Glutamatergic neuron (in vitro differentiated cells): Measurements from ENCODE around the gene RBM23. TPM values are rescaled to one million over a fixed set of nuclear protein-coding genes. Genes with fewer than 3 reads are reported as not detected.
A peak's percentile ranks its signal among the peaks of the same experiment; 100 is the strongest.

ENCODE experiments used
- DNase-seq: peaks from one replicate; pipeline ENCODE4 v3.0.0; 2022
- H3K27ac Mint-ChIP-seq: one replicate; pipeline ENCODE4 v1.8.0; 2020; ENCODE audit warnings: mild to moderate bottlenecking, mixed read lengths, inconsistent platforms; ENCODE audit not compliant: unreplicated experiment
- H3K27me3 Mint-ChIP-seq: one replicate; pipeline ENCODE4 v1.8.0; 2020; ENCODE audit warnings: mild to moderate bottlenecking, moderate library complexity, mixed read lengths, inconsistent platforms; ENCODE audit not compliant: unreplicated experiment
- H3K36me3 Mint-ChIP-seq: one replicate; pipeline ENCODE4 v1.8.0; 2020; ENCODE audit warnings: mild to moderate bottlenecking, mixed read lengths, inconsistent platforms; ENCODE audit not compliant: unreplicated experiment
- H3K4me1 Mint-ChIP-seq: one replicate; pipeline ENCODE4 v1.8.0; 2020; ENCODE audit warnings: mild to moderate bottlenecking, low read depth, mixed read lengths, inconsistent platforms; ENCODE audit not compliant: unreplicated experiment
- H3K4me3 Mint-ChIP-seq: one replicate; pipeline ENCODE4 v1.8.0; 2020; ENCODE audit warnings: mild to moderate bottlenecking, mixed read lengths, inconsistent platforms; ENCODE audit not compliant: unreplicated experiment
- H3K9me3 Mint-ChIP-seq: one replicate; pipeline ENCODE4 v1.8.0; 2020; ENCODE audit warnings: mild to moderate bottlenecking, moderate library complexity, mixed read lengths, inconsistent platforms; ENCODE audit not compliant: unreplicated experiment
- total RNA-seq: library from RNA; stranded (reverse); fragmentation: NEBNext Ultra II Directional; extraction: Animal tissue kit (Norgen Biotek cat#: 25700); gene quantifications from one replicate; pipeline ENCODE4 v1.2.1, GENCODE V29; 2021; ENCODE audit not compliant: unreplicated experiment
- TF ChIP-seq, protein P1 (sequence below): fragments of 200-600 bp; sonication (generic); IDR thresholded peaks from one replicate; pipeline ENCODE4 v1.5.0; 2021; ENCODE audit not compliant: partially characterized antibody, unreplicated experiment

Gene RBM23
- total RNA-seq, 1 donor from 2014 or later, result 70.9 TPM

DNA sequence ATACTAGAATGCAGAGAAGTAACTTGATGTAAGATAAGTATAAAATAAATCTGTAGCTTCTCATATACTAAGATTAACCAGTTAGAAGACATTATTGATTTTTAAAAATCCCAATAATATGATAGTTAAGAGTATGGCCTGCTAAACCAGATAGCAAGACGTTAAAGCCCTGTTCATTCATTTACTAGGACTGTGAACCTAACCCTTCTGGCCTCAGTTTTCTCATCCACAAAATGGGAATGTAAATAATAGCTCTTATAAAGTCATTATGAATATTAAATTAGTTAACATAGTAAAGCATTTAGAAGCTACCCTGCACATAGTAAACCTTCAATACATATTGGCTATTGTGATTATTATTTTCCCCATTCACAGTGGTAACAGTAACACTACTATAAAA, 16.2 kb upstream of the RBM23 start:
- Mint-ChIP-seq H3K9me3 (no peaks in the 10 kb centered on the region), H3K4me1 (no peaks in the 10 kb centered on the region), H3K4me3 (no peak overlapping the region), H3K36me3 (no peaks in the 10 kb centered on the region), H3K27ac (no peak overlapping the region), H3K27me3 (peaks cover 3% of the 10 kb centered on the region)
- TF ChIP-seq, protein P1, sequence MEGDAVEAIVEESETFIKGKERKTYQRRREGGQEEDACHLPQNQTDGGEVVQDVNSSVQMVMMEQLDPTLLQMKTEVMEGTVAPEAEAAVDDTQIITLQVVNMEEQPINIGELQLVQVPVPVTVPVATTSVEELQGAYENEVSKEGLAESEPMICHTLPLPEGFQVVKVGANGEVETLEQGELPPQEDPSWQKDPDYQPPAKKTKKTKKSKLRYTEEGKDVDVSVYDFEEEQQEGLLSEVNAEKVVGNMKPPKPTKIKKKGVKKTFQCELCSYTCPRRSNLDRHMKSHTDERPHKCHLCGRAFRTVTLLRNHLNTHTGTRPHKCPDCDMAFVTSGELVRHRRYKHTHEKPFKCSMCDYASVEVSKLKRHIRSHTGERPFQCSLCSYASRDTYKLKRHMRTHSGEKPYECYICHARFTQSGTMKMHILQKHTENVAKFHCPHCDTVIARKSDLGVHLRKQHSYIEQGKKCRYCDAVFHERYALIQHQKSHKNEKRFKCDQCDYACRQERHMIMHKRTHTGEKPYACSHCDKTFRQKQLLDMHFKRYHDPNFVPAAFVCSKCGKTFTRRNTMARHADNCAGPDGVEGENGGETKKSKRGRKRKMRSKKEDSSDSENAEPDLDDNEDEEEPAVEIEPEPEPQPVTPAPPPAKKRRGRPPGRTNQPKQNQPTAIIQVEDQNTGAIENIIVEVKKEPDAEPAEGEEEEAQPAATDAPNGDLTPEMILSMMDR, result no peak
- DNase-seq, result no peak

DNA sequence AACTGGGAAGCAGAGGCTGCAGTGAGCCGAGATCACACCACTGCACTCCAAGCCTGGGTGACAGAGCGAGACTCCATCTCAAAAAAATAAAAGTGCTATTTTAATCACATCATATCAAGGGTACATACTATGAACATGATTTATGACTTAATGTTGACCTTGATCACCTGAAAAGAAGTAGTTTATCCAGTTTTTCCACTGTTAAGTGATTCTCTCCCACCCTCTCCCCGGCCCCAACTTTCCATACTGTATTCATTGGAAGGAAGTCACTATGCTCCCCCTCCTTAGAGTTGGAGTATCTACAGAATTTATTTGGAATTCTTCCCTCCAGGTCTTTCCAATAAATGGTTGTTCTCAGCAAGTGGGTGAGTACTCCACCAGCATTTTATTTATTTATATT, 13.2 kb upstream of the RBM23 start:
- TF ChIP-seq, protein P1, result no peak
- no peaks in the 10 kb centered on the region for H3K36me3 Mint-ChIP-seq
- H3K27me3 Mint-ChIP-seq, result peaks cover 3% of the 10 kb centered on the region
- no peaks in the 10 kb centered on the region for H3K9me3 Mint-ChIP-seq
- H3K27ac Mint-ChIP-seq, result no peak overlapping the region
- no peak overlapping the region for H3K4me3 Mint-ChIP-seq
- peaks cover 4% of the 10 kb centered on the region for H3K4me1 Mint-ChIP-seq
- DNase-seq, result no peak

DNA sequence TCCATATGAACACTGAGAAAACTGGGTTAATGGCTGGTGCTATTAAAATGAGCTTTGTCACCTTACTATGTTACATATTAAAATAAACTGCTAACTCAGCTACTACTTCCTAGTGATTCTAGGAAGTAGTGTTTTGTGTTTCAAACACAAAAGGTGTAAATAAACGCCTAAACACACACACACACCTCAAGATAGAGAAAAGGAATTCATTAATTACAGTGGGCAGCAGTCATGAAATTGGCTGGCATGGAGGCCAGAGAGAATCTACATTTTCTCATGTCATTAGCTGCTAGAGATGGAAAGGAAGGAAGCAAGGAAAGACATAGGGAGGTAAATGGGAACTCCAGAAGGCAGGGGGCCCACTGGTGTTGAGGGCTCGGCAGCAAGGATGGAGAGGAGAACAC, 11.0 kb upstream of the RBM23 start:
- TF ChIP-seq, protein P1, result no peak
- no peak overlapping the region for H3K27ac Mint-ChIP-seq
- peaks cover 3% of the 10 kb centered on the region for H3K27me3 Mint-ChIP-seq
- no peak overlapping the region for H3K4me3 Mint-ChIP-seq
- H3K36me3 Mint-ChIP-seq, result no peaks in the 10 kb centered on the region
- DNase-seq, result no peak
- peaks cover 4% of the 10 kb centered on the region for H3K9me3 Mint-ChIP-seq
- H3K4me1 Mint-ChIP-seq, result peaks cover 4% of the 10 kb centered on the region

DNA sequence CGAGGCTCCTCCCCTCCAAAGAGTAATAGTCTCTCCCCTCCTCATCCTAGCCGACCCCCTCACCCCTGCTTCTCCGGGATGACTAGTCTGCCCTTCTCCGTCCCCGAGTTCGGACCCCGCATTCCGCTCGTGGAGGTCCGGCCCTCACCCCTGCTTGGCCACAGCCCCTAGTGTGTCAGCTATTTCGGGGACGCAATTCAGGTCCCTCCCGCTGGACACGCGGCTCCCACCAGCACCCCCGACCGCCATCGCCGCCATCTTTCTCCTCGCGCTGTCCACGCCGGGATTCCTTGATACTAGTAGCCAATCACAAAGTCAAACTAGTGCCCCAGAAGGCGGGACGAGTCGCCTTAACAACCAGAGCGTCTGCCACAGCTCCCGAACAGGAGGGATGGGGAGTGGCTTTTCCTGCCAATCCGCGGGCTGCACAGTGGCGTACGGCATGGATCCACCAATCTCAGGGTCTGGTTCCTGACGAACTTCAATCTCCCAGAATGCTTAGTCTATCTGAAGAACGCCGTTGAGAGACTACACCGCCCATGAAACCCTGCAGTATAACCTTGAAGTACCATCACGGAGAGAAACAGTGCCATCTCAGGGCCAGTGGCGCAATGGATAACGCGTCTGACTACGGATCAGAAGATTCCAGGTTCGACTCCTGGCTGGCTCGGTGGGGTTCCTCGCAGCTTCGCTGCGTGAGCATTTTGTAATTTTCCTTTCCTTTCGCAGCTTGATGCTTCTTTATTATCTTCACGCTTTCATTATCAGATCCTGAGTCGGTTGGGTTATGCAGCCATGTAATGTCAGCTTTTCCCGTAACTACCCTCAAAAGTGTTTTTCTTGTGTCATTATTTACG, 10.4 kb upstream of the RBM23 start, which contains the start of gene PRMT5:
Gene PRMT5 (minus strand): TSS at position 273 of the 857 bp plus-strand sequence. CDS start 15 bp downstream, at position 258.
- peak within 1 kb of the TSS; percentile 1 for H3K27ac Mint-ChIP-seq
- H3K9me3 Mint-ChIP-seq, result peaks cover 4% of the 10 kb centered on the region
- TF ChIP-seq, protein P1, result no peak
- H3K36me3 Mint-ChIP-seq, result no peaks in the 10 kb centered on the region
- H3K4me3 Mint-ChIP-seq, result no peak within 1 kb of the TSS
- peak; percentile 94 for DNase-seq
- H3K4me1 Mint-ChIP-seq, result peaks cover 4% of the 10 kb centered on the region
- H3K27me3 Mint-ChIP-seq, result peaks cover 6% of the 10 kb centered on the region
